Measurements from ENCODE around the gene EIF3I.

Gene EIF3I

DNA sequence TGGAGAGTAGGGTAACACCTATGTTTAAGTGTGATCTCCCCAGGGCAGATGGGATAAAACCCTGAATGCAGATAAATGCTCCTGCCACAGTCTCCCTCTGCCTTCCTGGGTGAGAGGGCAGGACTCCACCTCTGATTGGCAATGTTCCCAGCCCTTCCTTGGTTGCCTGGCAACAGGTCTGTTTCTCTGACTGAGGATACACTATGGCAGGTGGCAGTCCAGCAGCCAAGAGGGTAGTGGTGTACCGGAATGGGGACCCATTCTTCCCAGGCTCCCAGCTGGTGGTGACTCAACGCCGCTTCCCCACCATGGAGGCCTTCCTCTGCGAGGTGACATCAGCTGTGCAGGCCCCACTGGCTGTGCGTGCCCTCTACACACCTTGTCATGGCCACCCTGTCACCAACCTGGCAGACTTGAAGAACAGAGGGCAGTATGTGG is 13.3 kb upstream of the EIF3I start, which contains the start of gene DCDC2B:
DCDC2B (plus strand) TSS at position 199 of the 438 bp plus-strand sequence; CDS start at position 204, 5 bp downstream.
- H3K4me3 ChIP-seq (ENCODE audit: low read depth, low read length) = no peak within 1 kb of the TSS
- no peaks in the 10 kb centered on the region for H3K9me3 ChIP-seq (ENCODE audit: control insufficient read depth, insufficient read depth, low read depth, low read length)
- POLR2A ChIA-PET = interaction anchor here (0.6 to 1.4 kb wide), 7 partner anchors 8 to 185 kb away, joined by 3 to 8 read pairs (median 3); partner anchors contain the start of genes BSDC1, CCDC28B and TMEM39B
- peaks cover 4% of the 10 kb centered on the region for H3K4me1 ChIP-seq (ENCODE audit: control insufficient read depth, insufficient read depth, low read length)
- H3K27ac ChIP-seq (ENCODE audit: extremely low read depth, low read depth, low read length) = no peak within 1 kb of the TSS
- CTCF ChIA-PET = interaction anchor here (1.0 kb wide), 1 partner anchor 107 kb away, joined by 3 read pairs; no protein-coding TSS in a partner anchor
- peaks cover 0 to 43% of the 10 kb centered on the region in 2 experiments; a peak in 1 of 3 replicates for H3K36me3 ChIP-seq (ENCODE audit: control insufficient read depth in 2 of 2, insufficient read depth in 1 of 2, low read length in 2 of 2)
- peak; percentile 81 for TF ChIP-seq GLIS1 (tag by site-specific recombination; IDR thresholded peaks at IDR 0.05)
- TF ChIP-seq, protein P1, sequence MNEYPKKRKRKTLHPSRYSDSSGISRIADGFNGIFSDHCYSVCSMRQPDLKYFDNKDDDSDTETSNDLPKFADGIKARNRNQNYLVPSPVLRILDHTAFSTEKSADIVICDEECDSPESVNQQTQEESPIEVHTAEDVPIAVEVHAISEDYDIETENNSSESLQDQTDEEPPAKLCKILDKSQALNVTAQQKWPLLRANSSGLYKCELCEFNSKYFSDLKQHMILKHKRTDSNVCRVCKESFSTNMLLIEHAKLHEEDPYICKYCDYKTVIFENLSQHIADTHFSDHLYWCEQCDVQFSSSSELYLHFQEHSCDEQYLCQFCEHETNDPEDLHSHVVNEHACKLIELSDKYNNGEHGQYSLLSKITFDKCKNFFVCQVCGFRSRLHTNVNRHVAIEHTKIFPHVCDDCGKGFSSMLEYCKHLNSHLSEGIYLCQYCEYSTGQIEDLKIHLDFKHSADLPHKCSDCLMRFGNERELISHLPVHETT (tag by site-specific recombination; IDR thresholded peaks at IDR 0.05) = no peak
- TF ChIP-seq ZNF239 (tag by site-specific recombination; IDR thresholded peaks at IDR 0.05) = peak; percentile 88
- TF ChIP-seq, protein P2, sequence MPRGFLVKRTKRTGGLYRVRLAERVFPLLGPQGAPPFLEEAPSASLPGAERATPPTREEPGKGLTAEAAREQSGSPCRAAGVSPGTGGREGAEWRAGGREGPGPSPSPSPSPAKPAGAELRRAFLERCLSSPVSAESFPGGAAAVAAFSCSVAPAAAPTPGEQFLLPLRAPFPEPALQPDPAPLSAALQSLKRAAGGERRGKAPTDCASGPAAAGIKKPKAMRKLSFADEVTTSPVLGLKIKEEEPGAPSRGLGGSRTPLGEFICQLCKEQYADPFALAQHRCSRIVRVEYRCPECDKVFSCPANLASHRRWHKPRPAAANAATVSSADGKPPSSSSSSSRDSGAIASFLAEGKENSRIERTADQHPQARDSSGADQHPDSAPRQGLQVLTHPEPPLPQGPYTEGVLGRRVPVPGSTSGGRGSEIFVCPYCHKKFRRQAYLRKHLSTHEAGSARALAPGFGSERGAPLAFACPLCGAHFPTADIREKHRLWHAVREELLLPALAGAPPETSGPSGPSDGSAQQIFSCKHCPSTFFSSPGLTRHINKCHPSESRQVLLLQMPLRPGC (tag by site-specific recombination; IDR thresholded peaks at IDR 0.05) = peak; percentile 85
- peak; percentile 81 for TF ChIP-seq ZBTB17 (tag by site-specific recombination; IDR thresholded peaks at IDR 0.05)
- TF ChIP-seq SCRT1 (tag by site-specific recombination; IDR thresholded peaks at IDR 0.05; ENCODE audit: borderline replicate concordance) = 0 out of 2 replicates have a peak, but pooled peaks have one; percentile 37
- no peak for TF ChIP-seq ZNF510 (tag by site-specific recombination; IDR thresholded peaks at IDR 0.05; ENCODE audit: insufficient replicate concordance)
- 0 out of 2 replicates have a peak, but pooled peaks have one; percentile 69 for TF ChIP-seq IKZF3 (tag by site-specific recombination; IDR thresholded peaks at IDR 0.05)
- 0 out of 2 replicates have a peak, but pooled peaks have one; percentile 6 for TF ChIP-seq MZF1 (tag by site-specific recombination; IDR thresholded peaks at IDR 0.05; ENCODE audit: borderline replicate concordance)
- TF ChIP-seq ZNF600 (tag by site-specific recombination; IDR thresholded peaks at IDR 0.05) = peak; percentile 94
- peak; percentile 84 for TF ChIP-seq SCRT2 (tag by site-specific recombination; IDR thresholded peaks at IDR 0.05)
- no peak for TF ChIP-seq ZNF19 (tag by site-specific recombination; IDR thresholded peaks at IDR 0.05; ENCODE audit: low read depth)

DNA sequence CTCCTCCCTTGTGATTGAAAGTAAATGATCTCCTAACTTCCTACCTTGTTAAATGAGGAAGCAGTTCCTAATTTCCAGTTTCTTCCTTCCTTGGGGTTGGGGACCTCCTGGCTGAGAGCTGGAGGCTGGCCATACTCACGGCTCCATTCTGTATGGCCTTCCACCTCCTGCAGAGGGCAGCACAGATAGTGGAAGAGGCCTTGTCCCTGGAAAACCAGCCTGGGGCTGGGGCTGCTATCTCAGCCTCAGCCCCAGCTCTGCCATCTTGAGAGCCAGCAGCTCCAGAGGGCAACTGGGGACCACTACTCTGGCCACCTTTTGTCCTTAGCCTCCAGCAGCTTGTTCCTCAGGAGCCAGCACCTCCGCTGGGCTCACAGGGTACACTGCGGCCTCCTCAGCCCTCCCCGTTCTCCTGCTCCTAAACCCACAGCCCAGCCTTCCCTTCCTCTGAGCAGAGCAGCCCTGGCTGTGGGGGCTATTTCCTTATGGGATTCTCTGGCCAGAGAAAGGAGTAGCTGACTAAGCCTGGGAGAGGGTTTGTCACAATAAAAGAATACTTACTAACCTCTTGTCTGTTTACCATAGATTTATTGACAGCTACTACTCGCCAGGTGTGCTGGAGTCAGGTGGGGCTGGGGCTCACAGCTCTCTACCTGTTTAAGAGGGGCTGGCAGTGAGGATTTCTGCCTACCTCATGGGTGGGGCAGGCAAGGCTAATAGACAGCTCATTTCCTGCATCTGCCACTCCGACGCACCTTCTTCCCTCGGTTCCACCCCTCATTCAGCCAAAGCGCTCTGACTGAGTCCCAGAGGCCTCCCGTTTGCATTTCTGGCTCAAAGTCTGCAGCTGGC is 6.4 kb upstream of the EIF3I start:
- ChIA-PET CTCF (interaction anchor here (0.6 to 3.7 kb wide), 37 partner anchors 8 to 198 kb away, joined by 3 to 27 read pairs (median 4); partner anchors contain the start of genes IQCC, KPNA6 and MARCKSL1), POLR2A (interaction anchor here (0.6 to 4.2 kb wide), 7 partner anchors 8 to 179 kb away, joined by 3 to 22 read pairs (median 5); partner anchors contain the start of genes BSDC1, HDAC1, IQCC and MARCKSL1)
- no peak for TF ChIP-seq ZXDB (tag by site-specific recombination; IDR thresholded peaks at IDR 0.05)
- TF ChIP-seq, protein P3, sequence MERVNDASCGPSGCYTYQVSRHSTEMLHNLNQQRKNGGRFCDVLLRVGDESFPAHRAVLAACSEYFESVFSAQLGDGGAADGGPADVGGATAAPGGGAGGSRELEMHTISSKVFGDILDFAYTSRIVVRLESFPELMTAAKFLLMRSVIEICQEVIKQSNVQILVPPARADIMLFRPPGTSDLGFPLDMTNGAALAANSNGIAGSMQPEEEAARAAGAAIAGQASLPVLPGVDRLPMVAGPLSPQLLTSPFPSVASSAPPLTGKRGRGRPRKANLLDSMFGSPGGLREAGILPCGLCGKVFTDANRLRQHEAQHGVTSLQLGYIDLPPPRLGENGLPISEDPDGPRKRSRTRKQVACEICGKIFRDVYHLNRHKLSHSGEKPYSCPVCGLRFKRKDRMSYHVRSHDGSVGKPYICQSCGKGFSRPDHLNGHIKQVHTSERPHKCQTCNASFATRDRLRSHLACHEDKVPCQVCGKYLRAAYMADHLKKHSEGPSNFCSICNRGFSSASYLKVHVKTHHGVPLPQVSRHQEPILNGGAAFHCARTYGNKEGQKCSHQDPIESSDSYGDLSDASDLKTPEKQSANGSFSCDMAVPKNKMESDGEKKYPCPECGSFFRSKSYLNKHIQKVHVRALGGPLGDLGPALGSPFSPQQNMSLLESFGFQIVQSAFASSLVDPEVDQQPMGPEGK (tag by site-specific recombination; IDR thresholded peaks at IDR 0.05) = peak; percentile 49; the same call in 1 of the 2 replicates
- peak; percentile 16; the same call in 1 of the 2 replicates for TF ChIP-seq ZNF600 (tag by site-specific recombination; IDR thresholded peaks at IDR 0.05)
- TF ChIP-seq ZSCAN16 (tag by site-specific recombination; IDR thresholded peaks at IDR 0.05) = no peak
- TF ChIP-seq, protein P4, sequence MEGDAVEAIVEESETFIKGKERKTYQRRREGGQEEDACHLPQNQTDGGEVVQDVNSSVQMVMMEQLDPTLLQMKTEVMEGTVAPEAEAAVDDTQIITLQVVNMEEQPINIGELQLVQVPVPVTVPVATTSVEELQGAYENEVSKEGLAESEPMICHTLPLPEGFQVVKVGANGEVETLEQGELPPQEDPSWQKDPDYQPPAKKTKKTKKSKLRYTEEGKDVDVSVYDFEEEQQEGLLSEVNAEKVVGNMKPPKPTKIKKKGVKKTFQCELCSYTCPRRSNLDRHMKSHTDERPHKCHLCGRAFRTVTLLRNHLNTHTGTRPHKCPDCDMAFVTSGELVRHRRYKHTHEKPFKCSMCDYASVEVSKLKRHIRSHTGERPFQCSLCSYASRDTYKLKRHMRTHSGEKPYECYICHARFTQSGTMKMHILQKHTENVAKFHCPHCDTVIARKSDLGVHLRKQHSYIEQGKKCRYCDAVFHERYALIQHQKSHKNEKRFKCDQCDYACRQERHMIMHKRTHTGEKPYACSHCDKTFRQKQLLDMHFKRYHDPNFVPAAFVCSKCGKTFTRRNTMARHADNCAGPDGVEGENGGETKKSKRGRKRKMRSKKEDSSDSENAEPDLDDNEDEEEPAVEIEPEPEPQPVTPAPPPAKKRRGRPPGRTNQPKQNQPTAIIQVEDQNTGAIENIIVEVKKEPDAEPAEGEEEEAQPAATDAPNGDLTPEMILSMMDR (tag by site-specific recombination; IDR thresholded peaks at IDR 0.05) = peak; percentile 72
- no peak for TF ChIP-seq ZNF423 (tag by site-specific recombination; IDR thresholded peaks at IDR 0.05)
- TF ChIP-seq ZNF654 (tag by site-specific recombination; IDR thresholded peaks at IDR 0.05; ENCODE audit: low read depth) = peak; percentile 39
- TF ChIP-seq ZBTB20 (tag by site-specific recombination; IDR thresholded peaks at IDR 0.05) = no peak
- TF ChIP-seq, protein P5, sequence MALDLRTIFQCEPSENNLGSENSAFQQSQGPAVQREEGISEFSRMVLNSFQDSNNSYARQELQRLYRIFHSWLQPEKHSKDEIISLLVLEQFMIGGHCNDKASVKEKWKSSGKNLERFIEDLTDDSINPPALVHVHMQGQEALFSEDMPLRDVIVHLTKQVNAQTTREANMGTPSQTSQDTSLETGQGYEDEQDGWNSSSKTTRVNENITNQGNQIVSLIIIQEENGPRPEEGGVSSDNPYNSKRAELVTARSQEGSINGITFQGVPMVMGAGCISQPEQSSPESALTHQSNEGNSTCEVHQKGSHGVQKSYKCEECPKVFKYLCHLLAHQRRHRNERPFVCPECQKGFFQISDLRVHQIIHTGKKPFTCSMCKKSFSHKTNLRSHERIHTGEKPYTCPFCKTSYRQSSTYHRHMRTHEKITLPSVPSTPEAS (tag by site-specific recombination; IDR thresholded peaks at IDR 0.05) = no peak
- TF ChIP-seq IKZF3 (tag by site-specific recombination; IDR thresholded peaks at IDR 0.05) = peak; percentile 67
- TF ChIP-seq ZNF221 (tag by site-specific recombination; IDR thresholded peaks at IDR 0.05; ENCODE audit: borderline replicate concordance) = no peak
- no peak for TF ChIP-seq ZNF843 (tag by site-specific recombination; IDR thresholded peaks at IDR 0.05)
- TF ChIP-seq ZNF629 (tag by site-specific recombination; IDR thresholded peaks at IDR 0.05) = no peak
- TF ChIP-seq ZNF626 (tag by site-specific recombination; IDR thresholded peaks at IDR 0.05) = no peak

More for the DNA sequence above, 6.4 kb upstream of the EIF3I start:
- H3K4me1 ChIP-seq (ENCODE audit: control insufficient read depth, insufficient read depth, low read length) = 0 out of 2 replicates have a peak, but pooled peaks cover 2% of the 10 kb centered on the region
- peaks cover 0 to 72% of the 10 kb centered on the region in 2 experiments; a peak in 2 of 3 replicates for H3K36me3 ChIP-seq (ENCODE audit: control insufficient read depth in 2 of 2, insufficient read depth in 1 of 2, low read length in 2 of 2)
- no peaks in the 10 kb centered on the region for H3K9me3 ChIP-seq (ENCODE audit: control insufficient read depth, insufficient read depth, low read depth, low read length)
- H3K4me3 ChIP-seq (ENCODE audit: low read depth, low read length) = no peak overlapping the region
- H3K27ac ChIP-seq (ENCODE audit: extremely low read depth, low read depth, low read length) = no peak overlapping the region

All from HEK293 (cell line).